ENCODE results near the gene FAM76A.

GRCh38 chr1:27759236-27759635 lies 33.5 kb downstream of the FAM76A start:
- TF ChIP-seq CTCF (conservative IDR thresholded peaks at IDR 0.05; ENCODE audit: low read depth, low read length) (no peak), EZH2 (IDR thresholded peaks at IDR 0.05; ENCODE audit: borderline replicate concordance, low read depth, low read length, poor library complexity, severe bottlenecking) (no peak)
